ENCODE data around the gene OR1K1. TPM values are rescaled to one million over a fixed set of nuclear protein-coding genes. Genes with fewer than 3 reads are reported as not detected.

The OR1K1 gene
- total and polyA plus RNA-seq, 2 donors (not counting 3 experiments of a cell fraction or from before 2014, with no cell fraction given): not detected

- no peaks in the 10 kb centered on the region for H3K9me1 ChIP-seq (replicated peaks; ENCODE audit: control insufficient read depth, extremely low read depth, insufficient read depth, low read length)
- CTCF ChIA-PET: no interaction called here
- DNase-seq (ENCODE audit: low read depth, low spot score) (no peak), FAIRE-seq (no peak)
- peaks cover 5 to 10% of the 10 kb centered on the region in 2 experiments for H3K36me3 ChIP-seq (ENCODE audit: control insufficient read depth in 2 of 2, extremely low read depth in 1 of 2, insufficient read depth in 2 of 2, low read length in 2 of 2)
- intact Hi-C loops (cut with micrococcal nuclease): no loop called here
- BruUV-seq (replicated peaks): no TSS peak
- dilution Hi-C loops (cut with MboI; ENCODE audit: extremely low pct_ligation_motif_present, low sequenced_read_pairs): no loop called here
- TF ChIP-seq MYC (IDR thresholded peaks at IDR 0.05; ENCODE audit: low read depth, low read length) (no peak), EZH2 (IDR thresholded peaks at IDR 0.05; ENCODE audit: borderline replicate concordance, low read depth, low read length, severe bottlenecking) (no peak), JUN (IDR thresholded peaks at IDR 0.05; ENCODE audit: borderline replicate concordance, insufficient read depth, insufficient read length, low read depth) (no peak), POLR2AphosphoS5 (IDR thresholded peaks at IDR 0.05; ENCODE audit: insufficient read depth, low read depth, low read length) (no peak), GATA2 (IDR thresholded peaks at IDR 0.05; ENCODE audit: insufficient read depth, insufficient read length, low read depth, low read length) (no peak), POLR2A (IDR thresholded peaks at IDR 0.05; ENCODE audit: low read depth, low read length) (no peak), MAX (IDR thresholded peaks at IDR 0.05; ENCODE audit: insufficient read depth, insufficient read length) (no peak), CTCF (IDR thresholded peaks at IDR 0.05; ENCODE audit: extremely low read depth in 1 of 2, insufficient read depth in 1 of 2, low read depth in 1 of 2, low read length in 2 of 2) (no peak), FOS (IDR thresholded peaks at IDR 0.05; ENCODE audit: borderline replicate concordance, insufficient read depth, low read length) (no peak)
- H3K79me2 ChIP-seq (ENCODE audit: control insufficient read depth, insufficient read depth, low read length): no peaks in the 10 kb centered on the region
- H3K9ac ChIP-seq (replicated peaks; ENCODE audit: extremely low read depth, insufficient read depth, low read length): no peak overlapping the region
- H3K4me3 ChIP-seq (replicated peaks in 1 of 3; ENCODE audit: insufficient read depth in 1 of 3, low read depth in 1 of 3, low read length in 3 of 3): no peak overlapping the region
- POLR2A ChIA-PET: no interaction called here
- H3K9me3 ChIP-seq (replicated peaks; ENCODE audit: control insufficient read depth, insufficient read depth, low read length): no peaks in the 10 kb centered on the region
- H2AFZ ChIP-seq (ENCODE audit: low read depth, low read length): no peak overlapping the region
- no peaks in the 10 kb centered on the region for H3K27me3 ChIP-seq (ENCODE audit: control insufficient read depth in 2 of 2, insufficient read depth in 2 of 2, low read length in 2 of 2)
- no peak overlapping the region for H3K4me2 ChIP-seq (ENCODE audit: insufficient read depth, low read length)
- no peak overlapping the region for H3K27ac ChIP-seq (ENCODE audit: insufficient read depth, low read depth, low read length)
- H4K20me1 ChIP-seq (replicated peaks; ENCODE audit: control insufficient read depth, extremely low read depth, insufficient read depth, low read length): no peaks in the 10 kb centered on the region
- no peaks in the 10 kb centered on the region for H3K4me1 ChIP-seq (ENCODE audit: control insufficient read depth, extremely low read depth, insufficient read depth, low read length)
Observed at GRCh38 chr9:122846371-122846940, 46.5 kb downstream of the OR1K1 start.

Measured in endothelial cell of umbilical vein (primary cell).